GM23338 (cell line): ENCODE results near the gene RAD51B. TPM values are rescaled to one million over a fixed set of nuclear protein-coding genes. Genes with fewer than 3 reads are reported as not detected.

Experiments
- ATAC-seq: fragments of 200-7000 bp; cut with Tn5 transposase; 3 replicates; pipeline ENCODE4 v1.9.1; 2020
- DNase-seq: peaks from one replicate; pipeline ENCODE4 v3.0.0-alpha.2; 2015; ENCODE audit warnings: low spot score
- H2AFZ ChIP-seq: fragments of 200-600 bp; sonication (generic); 2 replicates; pipeline ENCODE4 v1.8.0; 2016; ENCODE audit warnings: antibody characterized with exemption, mild to moderate bottlenecking, moderate library complexity
- H3F3A ChIP-seq: fragments of 200-600 bp; sonication (generic); replicated peaks from 2 replicates; pipeline ENCODE4 v1.8.0; 2017; ENCODE audit warnings: antibody characterized with exemption, mixed run types, low read depth
- H3K27ac ChIP-seq: fragments of 200-600 bp; sonication (generic); 2 replicates; pipeline ENCODE4 v1.6.1; 2016; ENCODE audit warnings: low read depth
- H3K27me3 ChIP-seq: fragments of 200-600 bp; sonication (generic); 2 replicates; pipeline ENCODE4 v1.8.0; 2016; ENCODE audit warnings: mild to moderate bottlenecking, mixed run types, moderate library complexity; ENCODE audit not compliant: insufficient read depth
- H3K36me3 ChIP-seq: fragments of 200-600 bp; sonication (generic); 2 replicates; pipeline ENCODE4 v1.8.0; 2016; ENCODE audit warnings: mild to moderate bottlenecking; ENCODE audit not compliant: insufficient read depth
- H3K4me1 ChIP-seq: fragments of 200-600 bp; sonication (generic); 2 replicates; pipeline ENCODE4 v1.8.0; 2016; ENCODE audit warnings: mild to moderate bottlenecking, moderate library complexity; ENCODE audit not compliant: insufficient read depth
- H3K4me2 ChIP-seq: fragments of 200-600 bp; sonication (generic); 2 replicates; pipeline ENCODE4 v1.7.1; 2017; ENCODE audit warnings: mixed run types
- H3K4me3 ChIP-seq: fragments of 200-600 bp; sonication (generic); 2 replicates; pipeline ENCODE4 v1.6.1; 2016; ENCODE audit warnings: mixed run types
- H3K79me2 ChIP-seq: fragments of 200-600 bp; sonication (generic); replicated peaks from 2 replicates; pipeline ENCODE4 v1.8.0; 2017; ENCODE audit warnings: mild to moderate bottlenecking; ENCODE audit not compliant: insufficient read depth
- H3K9me2 ChIP-seq: fragments of 200-600 bp; sonication (generic); 2 replicates; pipeline ENCODE4 v1.8.0; 2017; ENCODE audit not compliant: insufficient read depth
- H4K20me1 ChIP-seq: fragments of 200-600 bp; sonication (generic); replicated peaks from 2 replicates; pipeline ENCODE4 v1.8.0; 2017; ENCODE audit warnings: mild to moderate bottlenecking; ENCODE audit not compliant: insufficient read depth
- H3K27ac Mint-ChIP-seq: 2 replicates; pipeline ENCODE4 v1.8.0; 2020; ENCODE audit warnings: inconsistent platforms, mild to moderate bottlenecking, moderate library complexity, mixed read lengths
- H3K27me3 Mint-ChIP-seq: 3 replicates; pipeline ENCODE4 v1.8.0; 2022; ENCODE audit warnings: low read depth, mild to moderate bottlenecking, moderate library complexity, mixed read lengths, inconsistent platforms; ENCODE audit not compliant: insufficient read depth, poor library complexity
- H3K36me3 Mint-ChIP-seq: 3 replicates; pipeline ENCODE4 v1.8.0; 2021; ENCODE audit warnings: low read depth, mild to moderate bottlenecking, inconsistent platforms, moderate library complexity, mixed read lengths
- H3K4me1 Mint-ChIP-seq: 3 replicates; pipeline ENCODE4 v1.8.0; 2020; ENCODE audit warnings: mild to moderate bottlenecking, inconsistent platforms, mixed read lengths
- H3K4me3 Mint-ChIP-seq: 3 replicates; pipeline ENCODE4 v1.8.0; 2021; ENCODE audit warnings: moderate library complexity, mild to moderate bottlenecking, inconsistent platforms, mixed read lengths
- H3K9me3 Mint-ChIP-seq: 3 replicates; pipeline ENCODE4 v1.8.0; 2020; ENCODE audit warnings: moderate library complexity, mild to moderate bottlenecking, inconsistent platforms, mixed read lengths
- CREB1 ChIP-seq: fragments of 250-450 bp; sonication (Bioruptor Pico); IDR thresholded peaks from 2 replicates; pipeline ENCODE4 v1.5.0; 2020; ENCODE audit warnings: low read depth, mild to moderate bottlenecking, moderate library complexity
- JUNB ChIP-seq: IDR thresholded peaks from one replicate; pipeline ENCODE4 v1.6.1; 2016; ENCODE audit warnings: antibody characterized with exemption; ENCODE audit not compliant: unreplicated experiment
- NANOG ChIP-seq: IDR thresholded peaks from 2 replicates; pipeline ENCODE4 v1.6.1; 2016; ENCODE audit warnings: antibody characterized with exemption, borderline replicate concordance
- POLR2AphosphoS5 ChIP-seq: IDR thresholded peaks from 2 replicates; pipeline ENCODE4 v1.6.1; 2016; ENCODE audit warnings: antibody characterized with exemption, low read depth
- STAT1 ChIP-seq: IDR thresholded peaks from one replicate; pipeline ENCODE4 v1.6.1; 2016; ENCODE audit warnings: antibody characterized with exemption; ENCODE audit not compliant: unreplicated experiment
- ZNF114 ChIP-seq: fragments of 250-450 bp; sonication (Bioruptor Pico); IDR thresholded peaks from 2 replicates; pipeline ENCODE4 v1.5.0; 2020; ENCODE audit warnings: mild to moderate bottlenecking, moderate library complexity
- ZNF331 ChIP-seq: fragments of 250-450 bp; sonication (Bioruptor Pico); IDR thresholded peaks from 2 replicates; pipeline ENCODE4 v1.5.0; 2020; ENCODE audit warnings: low read depth, mild to moderate bottlenecking, moderate library complexity
- polyA plus RNA-seq: library from polyadenylated mRNA; unstranded; fragments of >200 nt; fragmentation: Nextera tagmentation; extraction: Ambion mirVana; gene quantifications from 2 replicates; pipeline ENCODE4 v1.2.1, GENCODE V29; 2016
- total RNA-seq: library from RNA; depleted of rRNA; stranded (reverse); fragments of >200 nt; shearing (Covaris generic); gene quantifications from 2 replicates; pipeline ENCODE4 v1.2.3, GENCODE V29; 2014
- TF ChIP-seq, protein P1 (sequence below): IDR thresholded peaks from one replicate; pipeline ENCODE4 v1.6.1; 2018; ENCODE audit warnings: antibody characterized with exemption; ENCODE audit not compliant: unreplicated experiment
- TF ChIP-seq, protein P2 (sequence below), 2 experiments: fragments of 200-600 bp in 1 of 2; sonication (generic) in 1 of 2; conservative IDR thresholded peaks; 2 replicates each; pipeline versions ENCODE4 v1.5.1 to v1.6.1; 2016 to 2017; ENCODE audit warnings: antibody characterized with exemption in 2 of 2, low read depth in 2 of 2, mild to moderate bottlenecking in 2 of 2, moderate library complexity in 1 of 2

RAD51B gene
- total and polyA plus RNA-seq, 2 experiments from 2014 or later = 15.7 to 29.1 TPM

DNA sequence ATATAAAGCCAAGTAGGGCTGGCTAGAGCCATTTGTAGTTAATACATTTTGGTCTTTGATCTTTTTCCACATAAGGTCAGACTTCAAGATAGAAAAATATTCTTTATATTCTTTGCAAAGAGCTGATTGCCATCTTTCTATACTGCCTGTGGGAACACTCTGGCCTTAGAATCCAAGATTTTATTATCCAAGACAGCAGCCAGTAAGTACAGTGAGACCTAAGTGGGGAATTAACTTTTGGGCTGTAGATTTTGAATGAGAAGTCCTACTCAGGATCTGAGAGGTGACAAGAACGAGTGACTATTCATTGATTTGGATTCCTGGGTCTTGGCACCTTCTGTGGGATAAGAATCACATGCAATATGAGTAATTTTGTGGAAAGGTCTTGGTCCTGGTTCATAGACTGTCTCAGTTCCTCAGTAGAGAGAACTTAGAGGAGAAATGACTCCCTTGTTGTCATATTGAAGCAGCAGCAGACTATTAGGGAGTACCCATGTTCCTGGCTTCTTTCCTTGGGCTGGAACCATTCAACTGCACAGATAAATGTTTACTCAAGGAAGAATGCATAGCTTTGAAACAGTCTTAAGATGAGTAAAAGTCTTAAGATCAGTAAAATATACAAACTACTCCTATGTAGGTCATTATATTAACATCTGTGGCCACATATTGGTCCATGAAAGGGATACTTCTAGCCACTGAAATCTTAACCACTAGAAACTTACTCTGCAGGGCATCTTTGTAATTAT, 353.8 kb downstream of the RAD51B start:
- no peaks in the 10 kb centered on the region for H3K36me3 Mint-ChIP-seq
- DNase-seq = no peak
- H3K9me3 Mint-ChIP-seq = no peaks in the 10 kb centered on the region
- no peak overlapping the region for H3K27ac Mint-ChIP-seq
- no peak overlapping the region for H3K4me3 Mint-ChIP-seq
- Histone ChIP-seq H3K4me1 (peaks cover 3% of the 10 kb centered on the region; the same call in 1 of the 2 replicates), H3K36me3 (no peaks in the 10 kb centered on the region), H3K4me2 (no peak overlapping the region), H4K20me1 (no peaks in the 10 kb centered on the region), H3F3A (no peaks in the 10 kb centered on the region), H3K27me3 (no peaks in the 10 kb centered on the region), H3K27ac (no peak overlapping the region), H3K4me3 (no peak overlapping the region), H3K9me2 (0 out of 2 replicates have a peak, but pooled peaks cover 3% of the 10 kb centered on the region), H2AFZ (no peak overlapping the region), H3K79me2 (no peaks in the 10 kb centered on the region)
- TF ChIP-seq POLR2AphosphoS5 (no peak), STAT1 (no peak), ZNF331 (CRISPR knock-in tag) (no peak), CREB1 (no peak), NANOG (no peak), JUNB (no peak)
- TF ChIP-seq, protein P1, sequence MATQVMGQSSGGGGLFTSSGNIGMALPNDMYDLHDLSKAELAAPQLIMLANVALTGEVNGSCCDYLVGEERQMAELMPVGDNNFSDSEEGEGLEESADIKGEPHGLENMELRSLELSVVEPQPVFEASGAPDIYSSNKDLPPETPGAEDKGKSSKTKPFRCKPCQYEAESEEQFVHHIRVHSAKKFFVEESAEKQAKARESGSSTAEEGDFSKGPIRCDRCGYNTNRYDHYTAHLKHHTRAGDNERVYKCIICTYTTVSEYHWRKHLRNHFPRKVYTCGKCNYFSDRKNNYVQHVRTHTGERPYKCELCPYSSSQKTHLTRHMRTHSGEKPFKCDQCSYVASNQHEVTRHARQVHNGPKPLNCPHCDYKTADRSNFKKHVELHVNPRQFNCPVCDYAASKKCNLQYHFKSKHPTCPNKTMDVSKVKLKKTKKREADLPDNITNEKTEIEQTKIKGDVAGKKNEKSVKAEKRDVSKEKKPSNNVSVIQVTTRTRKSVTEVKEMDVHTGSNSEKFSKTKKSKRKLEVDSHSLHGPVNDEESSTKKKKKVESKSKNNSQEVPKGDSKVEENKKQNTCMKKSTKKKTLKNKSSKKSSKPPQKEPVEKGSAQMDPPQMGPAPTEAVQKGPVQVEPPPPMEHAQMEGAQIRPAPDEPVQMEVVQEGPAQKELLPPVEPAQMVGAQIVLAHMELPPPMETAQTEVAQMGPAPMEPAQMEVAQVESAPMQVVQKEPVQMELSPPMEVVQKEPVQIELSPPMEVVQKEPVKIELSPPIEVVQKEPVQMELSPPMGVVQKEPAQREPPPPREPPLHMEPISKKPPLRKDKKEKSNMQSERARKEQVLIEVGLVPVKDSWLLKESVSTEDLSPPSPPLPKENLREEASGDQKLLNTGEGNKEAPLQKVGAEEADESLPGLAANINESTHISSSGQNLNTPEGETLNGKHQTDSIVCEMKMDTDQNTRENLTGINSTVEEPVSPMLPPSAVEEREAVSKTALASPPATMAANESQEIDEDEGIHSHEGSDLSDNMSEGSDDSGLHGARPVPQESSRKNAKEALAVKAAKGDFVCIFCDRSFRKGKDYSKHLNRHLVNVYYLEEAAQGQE = no peak
- TF ChIP-seq, protein P2, sequence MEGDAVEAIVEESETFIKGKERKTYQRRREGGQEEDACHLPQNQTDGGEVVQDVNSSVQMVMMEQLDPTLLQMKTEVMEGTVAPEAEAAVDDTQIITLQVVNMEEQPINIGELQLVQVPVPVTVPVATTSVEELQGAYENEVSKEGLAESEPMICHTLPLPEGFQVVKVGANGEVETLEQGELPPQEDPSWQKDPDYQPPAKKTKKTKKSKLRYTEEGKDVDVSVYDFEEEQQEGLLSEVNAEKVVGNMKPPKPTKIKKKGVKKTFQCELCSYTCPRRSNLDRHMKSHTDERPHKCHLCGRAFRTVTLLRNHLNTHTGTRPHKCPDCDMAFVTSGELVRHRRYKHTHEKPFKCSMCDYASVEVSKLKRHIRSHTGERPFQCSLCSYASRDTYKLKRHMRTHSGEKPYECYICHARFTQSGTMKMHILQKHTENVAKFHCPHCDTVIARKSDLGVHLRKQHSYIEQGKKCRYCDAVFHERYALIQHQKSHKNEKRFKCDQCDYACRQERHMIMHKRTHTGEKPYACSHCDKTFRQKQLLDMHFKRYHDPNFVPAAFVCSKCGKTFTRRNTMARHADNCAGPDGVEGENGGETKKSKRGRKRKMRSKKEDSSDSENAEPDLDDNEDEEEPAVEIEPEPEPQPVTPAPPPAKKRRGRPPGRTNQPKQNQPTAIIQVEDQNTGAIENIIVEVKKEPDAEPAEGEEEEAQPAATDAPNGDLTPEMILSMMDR (conservative IDR thresholded peaks at IDR 0.05; ENCODE audit: low read depth in 2 of 2) = no peak
- peaks cover 5% of the 10 kb centered on the region; the same call in 2 of the 3 replicates for H3K4me1 Mint-ChIP-seq
- no peak for ATAC-seq
- no peaks in the 10 kb centered on the region for H3K27me3 Mint-ChIP-seq

DNA sequence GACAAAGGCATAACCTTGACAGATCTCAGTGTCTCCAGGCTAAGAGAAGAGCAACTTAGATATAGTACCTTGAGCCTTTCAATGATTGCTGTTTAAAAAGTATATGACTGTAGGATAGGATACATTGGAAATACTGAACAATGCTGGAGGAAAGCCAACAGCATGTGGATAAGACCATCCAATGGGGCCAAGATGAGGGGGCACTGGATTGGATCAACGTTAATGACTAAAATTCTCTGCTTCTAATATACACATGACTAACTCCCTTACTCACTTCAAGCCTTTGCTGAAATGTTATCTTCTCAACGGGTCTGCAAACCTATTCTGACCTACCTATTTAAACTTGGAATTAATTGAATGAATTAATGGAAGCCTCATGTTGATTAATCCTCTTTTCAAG, 354.9 kb downstream of the RAD51B start:
- Mint-ChIP-seq H3K36me3 (no peaks in the 10 kb centered on the region), H3K4me1 (peaks cover 12% of the 10 kb centered on the region), H3K9me3 (no peaks in the 10 kb centered on the region), H3K4me3 (no peak overlapping the region), H3K27ac (no peak overlapping the region), H3K27me3 (no peaks in the 10 kb centered on the region)
- ATAC-seq (no peak), DNase-seq (no peak)
- no peak overlapping the region for H3K4me3 ChIP-seq
- H3F3A ChIP-seq = no peaks in the 10 kb centered on the region
- no peaks in the 10 kb centered on the region for H3K79me2 ChIP-seq
- H3K4me2 ChIP-seq = no peak overlapping the region
- no peaks in the 10 kb centered on the region for H3K27me3 ChIP-seq
- H3K9me2 ChIP-seq = 0 out of 2 replicates have a peak, but pooled peaks cover 3% of the 10 kb centered on the region
- H3K4me1 ChIP-seq = peaks cover 12% of the 10 kb centered on the region
- no peak overlapping the region for H2AFZ ChIP-seq
- no peak overlapping the region for H3K27ac ChIP-seq
- no peaks in the 10 kb centered on the region for H3K36me3 ChIP-seq
- no peaks in the 10 kb centered on the region for H4K20me1 ChIP-seq
- TF ChIP-seq, protein P2 (conservative IDR thresholded peaks at IDR 0.05; ENCODE audit: low read depth in 2 of 2) = no peak
- TF ChIP-seq STAT1 (no peak), ZNF114 (CRISPR knock-in tag) (no peak), POLR2AphosphoS5 (no peak)
